IPS-11a (cell line): Measurements from ENCODE around the gene ETS1.

Experiments
- H3K4me3 ChIP-seq: one replicate; pipeline ENCODE4 v1.5.1; 2013; ENCODE audit warnings: low read depth, low read length, control low read depth

Gene ETS1

DNA sequence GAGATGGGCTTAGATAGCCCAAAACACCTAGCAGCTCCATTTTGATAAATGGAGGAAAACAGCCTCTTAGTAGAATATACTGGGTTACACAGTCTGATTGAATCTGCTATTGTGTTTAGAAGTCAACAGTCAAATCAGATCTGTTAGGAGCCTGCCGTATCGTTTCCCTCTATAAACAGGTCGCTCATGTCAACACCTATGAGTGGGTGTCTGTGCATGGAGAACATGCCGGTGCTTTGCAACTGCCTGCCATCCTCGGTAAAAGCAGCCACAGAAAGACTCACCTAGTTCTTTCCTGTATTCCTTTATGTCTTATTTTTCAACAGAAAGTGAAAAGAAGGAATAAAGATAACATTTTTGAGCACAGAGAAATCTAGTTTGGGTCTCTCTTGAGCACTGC lies 99.4 kb downstream of the ETS1 start:
- no peak overlapping the region for H3K4me3 ChIP-seq

DNA sequence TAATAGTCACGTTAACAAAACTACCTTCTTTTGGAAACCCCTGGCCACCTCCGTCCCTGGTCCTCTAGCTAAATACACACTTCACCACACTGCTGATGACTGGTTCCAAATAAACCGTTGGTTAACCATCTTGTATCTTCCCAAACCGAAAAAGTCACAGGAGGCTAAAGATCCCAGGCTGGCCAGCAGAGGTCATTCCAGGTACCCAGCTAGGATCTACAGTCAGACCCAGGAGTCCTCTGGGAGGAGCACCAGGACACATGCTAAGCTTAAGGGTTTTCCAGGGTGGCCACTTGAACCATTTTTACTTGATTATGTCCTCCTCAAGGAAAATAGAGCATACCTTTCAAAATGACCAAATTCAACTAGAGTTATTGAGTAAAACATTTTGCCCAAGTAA lies 103.2 kb downstream of the ETS1 start:
- H3K4me3 ChIP-seq, result no peak overlapping the region

DNA sequence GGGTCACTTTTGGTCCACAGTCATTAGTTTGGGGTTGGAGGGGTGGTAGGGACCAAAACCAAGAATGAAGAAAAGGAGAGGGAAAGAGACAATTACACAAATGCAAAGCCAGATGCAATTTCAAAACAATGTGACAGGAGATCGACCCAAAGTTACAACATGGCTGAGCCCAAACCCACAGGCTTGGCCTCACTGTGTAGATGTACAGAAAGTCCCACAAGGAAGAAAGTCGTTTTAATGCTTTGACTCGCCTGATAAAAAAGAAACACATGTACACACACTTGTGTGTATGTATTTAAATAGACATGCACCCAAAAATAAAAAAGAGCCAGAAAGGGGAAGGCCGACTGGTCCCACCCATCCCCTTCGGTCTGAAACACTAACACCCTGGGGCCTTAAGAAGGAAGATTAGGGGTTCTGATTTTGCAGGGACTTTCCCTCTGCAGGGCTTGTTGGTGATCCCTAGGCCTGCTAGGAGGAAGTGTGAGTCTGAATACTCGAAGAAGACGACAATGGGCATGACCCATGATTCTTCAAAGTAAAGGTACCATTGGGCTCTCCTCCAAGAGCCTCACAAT lies 104.1 kb downstream of the ETS1 start:
- no peak overlapping the region for H3K4me3 ChIP-seq

DNA sequence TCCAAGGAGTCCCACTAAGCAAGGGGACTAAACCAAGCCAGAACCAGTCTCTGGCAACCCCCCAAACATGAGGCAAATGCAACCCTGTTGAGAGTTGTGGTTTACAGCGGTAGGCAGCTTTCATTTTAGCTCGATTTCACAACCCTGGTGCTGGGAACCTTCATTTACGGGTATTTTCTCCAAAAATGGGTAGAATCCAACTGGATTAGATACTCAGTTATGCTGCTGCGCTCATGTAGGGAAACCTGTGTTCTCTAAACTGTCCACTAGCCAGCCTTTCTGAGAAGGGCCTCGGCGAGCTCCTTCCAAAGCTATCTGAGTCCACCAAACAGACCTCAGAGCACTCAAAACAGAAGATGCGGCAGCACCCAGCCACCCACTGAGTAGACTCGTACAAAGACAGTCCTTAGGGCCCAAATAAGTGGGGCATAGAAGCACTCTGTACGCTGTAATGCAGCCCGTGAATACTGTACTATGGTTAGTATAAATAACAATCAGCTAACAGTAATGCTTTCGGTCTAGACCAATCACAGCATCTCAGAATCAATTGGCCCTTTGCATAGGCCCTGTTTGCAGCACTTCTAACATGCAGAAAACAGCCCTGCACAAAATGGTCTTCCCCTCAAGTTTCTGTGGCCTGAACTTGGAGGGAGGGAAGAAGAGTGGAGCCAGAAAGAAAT lies 104.7 kb downstream of the ETS1 start:
- H3K4me3 ChIP-seq, result no peak overlapping the region

- no peak overlapping the region for H3K4me3 ChIP-seq
Observed at GRCh38 chr11:128482092-128482491, 105.3 kb downstream of the ETS1 start.

GRCh38 chr11:128481135-128481534 lies 106.2 kb downstream of the ETS1 start:
- no peak overlapping the region for H3K4me3 ChIP-seq

DNA sequence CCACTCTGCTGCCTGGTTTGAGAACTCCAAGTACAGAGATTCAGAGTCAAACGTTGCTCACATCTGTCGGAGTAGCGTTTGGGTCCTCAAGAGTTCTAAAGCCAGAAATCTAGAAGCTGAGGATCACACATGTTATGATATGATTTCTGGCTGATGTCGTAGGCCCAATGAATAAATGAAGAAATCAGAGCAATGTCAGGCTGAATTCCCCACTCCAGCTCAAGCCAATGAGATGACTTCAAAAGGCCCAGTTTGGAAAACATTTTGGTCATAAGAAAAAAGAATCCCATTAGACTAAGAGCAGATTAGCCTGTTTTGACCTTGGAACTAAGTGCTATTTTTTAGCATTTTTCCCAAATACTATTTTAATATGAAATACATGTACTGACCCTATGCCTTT lies 106.7 kb downstream of the ETS1 start:
- H3K4me3 ChIP-seq, result no peak overlapping the region

- no peak overlapping the region for H3K4me3 ChIP-seq
Observed at GRCh38 chr11:128480066-128480465, 107.3 kb downstream of the ETS1 start.

- no peak overlapping the region for H3K4me3 ChIP-seq
Observed at GRCh38 chr11:128479144-128479543, 108.2 kb downstream of the ETS1 start.

- H3K4me3 ChIP-seq, result no peak overlapping the region
Observed at GRCh38 chr11:128478305-128478704, 109.1 kb downstream of the ETS1 start.

DNA sequence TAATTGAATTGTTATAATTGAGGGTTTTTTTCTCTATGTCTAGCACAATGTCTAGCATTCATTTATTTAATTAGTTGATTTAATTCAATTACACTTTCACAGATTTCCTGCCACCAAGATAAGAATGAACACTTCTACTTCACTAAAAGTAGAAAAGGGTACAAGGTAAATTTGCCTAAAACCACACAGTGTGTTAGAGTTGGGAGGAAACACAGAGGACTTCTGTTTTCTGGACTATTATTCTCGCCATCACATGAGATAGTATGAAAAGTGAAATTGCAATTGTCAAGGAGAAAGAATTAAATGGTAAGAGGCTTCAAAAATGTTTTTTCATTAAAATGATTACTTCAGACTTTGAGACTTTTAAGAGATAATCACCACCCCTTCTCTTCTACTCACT lies 109.5 kb downstream of the ETS1 start:
- no peak overlapping the region for H3K4me3 ChIP-seq

DNA sequence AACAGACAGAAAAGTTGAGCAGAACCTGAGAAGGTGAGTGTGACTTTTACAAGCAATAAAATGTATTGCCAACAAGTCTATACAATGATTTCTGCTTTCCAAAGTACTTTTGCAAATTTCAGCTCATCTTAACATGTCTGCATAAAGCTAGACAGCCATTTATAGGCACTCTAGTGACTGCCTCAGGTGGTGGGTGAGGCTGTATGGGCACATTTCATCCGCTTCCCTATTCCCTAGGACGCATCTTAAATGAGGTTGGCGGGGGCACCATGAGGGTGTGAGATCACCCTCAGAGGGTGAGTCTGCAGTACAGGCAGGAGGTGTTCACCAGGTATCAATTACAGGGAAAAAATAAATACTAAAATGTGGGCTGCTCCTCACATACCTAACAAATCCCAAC lies 110.1 kb downstream of the ETS1 start:
- H3K4me3 ChIP-seq, result no peak overlapping the region

- H3K4me3 ChIP-seq, result no peak overlapping the region
Observed at GRCh38 chr11:128476729-128477128, 110.6 kb downstream of the ETS1 start.

- no peak overlapping the region for H3K4me3 ChIP-seq
Observed at GRCh38 chr11:128476049-128476448, 111.3 kb downstream of the ETS1 start.

DNA sequence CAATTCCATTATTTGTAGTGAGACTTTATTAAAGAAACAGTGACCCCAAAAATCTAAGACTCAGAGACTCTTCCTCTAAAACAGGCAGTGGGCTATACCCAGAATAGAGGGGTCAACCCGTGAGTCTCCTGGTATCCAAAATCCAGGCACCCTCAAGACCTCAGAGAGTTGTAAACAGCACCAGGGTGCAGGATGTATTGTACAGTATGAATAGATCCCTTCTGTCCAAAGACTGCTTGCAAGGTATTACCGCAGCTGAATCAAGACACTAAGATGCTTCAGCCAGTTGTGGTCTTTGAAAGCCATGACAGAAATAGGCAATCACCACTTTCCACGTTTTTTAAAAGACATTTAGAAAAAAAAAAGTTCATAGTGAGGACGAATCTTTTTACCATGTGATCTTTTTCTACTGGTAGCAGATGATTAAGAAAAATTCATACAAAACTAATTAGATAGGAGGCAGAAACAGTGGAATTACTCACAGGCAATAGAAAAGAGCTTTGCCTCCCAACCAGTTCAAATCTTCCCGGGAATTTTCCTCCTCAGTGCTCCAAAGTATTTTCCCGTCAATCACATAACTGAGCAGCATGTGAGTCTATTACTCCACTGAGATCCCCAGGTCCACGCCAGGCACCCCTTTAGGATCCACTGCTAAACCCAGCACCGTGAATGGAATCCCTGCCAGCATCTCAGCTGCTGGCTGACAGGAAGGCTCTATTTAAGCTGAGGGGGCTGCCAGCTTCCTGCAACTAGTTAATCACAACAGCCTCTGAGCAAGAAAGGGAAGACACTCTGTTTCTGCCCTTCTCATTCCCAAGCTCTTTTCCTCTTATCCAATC lies 113.1 kb downstream of the ETS1 start:
- no peak overlapping the region for H3K4me3 ChIP-seq

GRCh38 chr11:128473636-128474035 lies 113.7 kb downstream of the ETS1 start:
- no peak overlapping the region for H3K4me3 ChIP-seq

- H3K4me3 ChIP-seq, result no peak overlapping the region
Observed at GRCh38 chr11:128472128-128473089, 114.9 kb downstream of the ETS1 start.

- H3K4me3 ChIP-seq, result no peak overlapping the region
Observed at GRCh38 chr11:128471138-128471661, 116.2 kb downstream of the ETS1 start.

DNA sequence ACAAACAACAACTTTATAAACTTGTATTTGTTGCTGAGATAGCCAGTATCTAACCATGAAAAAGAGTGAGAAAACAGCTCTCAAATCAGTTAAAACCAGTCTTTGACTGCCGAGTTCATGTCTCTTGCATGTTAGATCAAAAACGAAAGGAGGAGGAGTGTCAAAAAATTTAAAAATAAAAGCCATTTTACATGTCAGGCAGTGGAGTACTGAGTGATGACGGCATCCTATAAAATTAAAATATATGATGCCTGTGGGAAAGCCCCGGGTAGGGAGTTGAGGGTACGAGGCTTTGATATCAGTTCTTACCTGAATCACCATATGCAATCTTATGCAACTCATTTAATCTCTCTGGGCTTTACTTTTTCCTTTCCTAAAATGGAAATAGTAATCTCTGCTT lies 117.3 kb downstream of the ETS1 start:
- H3K4me3 ChIP-seq, result no peak overlapping the region

GRCh38 chr11:128469220-128469619 lies 118.1 kb downstream of the ETS1 start:
- H3K4me3 ChIP-seq, result no peak overlapping the region

- H3K4me3 ChIP-seq, result no peak overlapping the region
Observed at GRCh38 chr11:128468111-128468510, 119.2 kb downstream of the ETS1 start.
